ENCODE measurements around the gene BICC1. TPM values are rescaled to one million over a fixed set of nuclear protein-coding genes. Genes with fewer than 3 reads are reported as not detected.

BICC1 gene
- total RNA-seq, 1 donor from 2014 or later: 41.0 TPM

DNA sequence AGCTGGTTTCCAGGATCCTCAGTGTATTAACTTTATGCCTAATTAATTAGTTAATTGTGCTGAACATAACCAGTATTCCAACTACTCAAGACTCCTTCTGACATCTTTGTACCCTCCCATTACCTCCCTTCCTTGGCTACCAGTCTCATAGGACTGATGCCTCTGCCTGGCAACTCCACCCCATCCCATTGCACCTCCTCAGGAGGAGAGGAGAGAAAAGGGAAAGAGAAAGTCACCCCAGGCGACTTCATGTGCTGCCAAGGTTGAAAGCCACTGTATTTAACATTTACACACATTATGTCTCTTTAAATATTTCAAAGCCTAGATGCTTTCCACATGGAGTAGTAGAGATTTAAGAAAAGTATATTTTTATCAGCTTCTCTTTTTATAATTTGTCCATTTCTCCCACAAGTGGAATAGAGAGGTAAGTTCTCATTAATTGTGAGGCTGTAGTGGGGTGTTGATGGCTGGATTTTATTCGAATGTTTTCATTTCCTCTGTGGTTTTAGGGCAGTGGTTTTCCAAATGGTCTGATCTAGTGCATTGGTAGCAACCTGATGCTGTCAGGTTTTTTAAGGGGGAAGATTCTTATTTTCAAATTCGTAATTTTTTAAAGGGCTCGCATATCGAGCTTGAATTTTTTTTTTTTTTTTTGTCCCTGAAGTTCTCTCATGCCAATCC lies 148.0 kb downstream of the BICC1 start:
- H3K36me3 Mint-ChIP-seq (ENCODE audit: unreplicated experiment): peaks cover 17% of the 10 kb centered on the region
- peak overlapping the region; percentile 19 for H3K4me3 Mint-ChIP-seq (ENCODE audit: unreplicated experiment)
- peaks cover 50% of the 10 kb centered on the region for H3K4me1 Mint-ChIP-seq (ENCODE audit: unreplicated experiment)
- H3K27me3 Mint-ChIP-seq (ENCODE audit: unreplicated experiment): no peaks in the 10 kb centered on the region
- H3K27ac Mint-ChIP-seq (ENCODE audit: unreplicated experiment): peak overlapping the region; percentile 78
- peaks cover 9% of the 10 kb centered on the region for H3K9me3 Mint-ChIP-seq (ENCODE audit: unreplicated experiment)
- no peak for DNase-seq (ENCODE audit: extremely low spot score, unreplicated experiment)
- TF ChIP-seq, protein P1, sequence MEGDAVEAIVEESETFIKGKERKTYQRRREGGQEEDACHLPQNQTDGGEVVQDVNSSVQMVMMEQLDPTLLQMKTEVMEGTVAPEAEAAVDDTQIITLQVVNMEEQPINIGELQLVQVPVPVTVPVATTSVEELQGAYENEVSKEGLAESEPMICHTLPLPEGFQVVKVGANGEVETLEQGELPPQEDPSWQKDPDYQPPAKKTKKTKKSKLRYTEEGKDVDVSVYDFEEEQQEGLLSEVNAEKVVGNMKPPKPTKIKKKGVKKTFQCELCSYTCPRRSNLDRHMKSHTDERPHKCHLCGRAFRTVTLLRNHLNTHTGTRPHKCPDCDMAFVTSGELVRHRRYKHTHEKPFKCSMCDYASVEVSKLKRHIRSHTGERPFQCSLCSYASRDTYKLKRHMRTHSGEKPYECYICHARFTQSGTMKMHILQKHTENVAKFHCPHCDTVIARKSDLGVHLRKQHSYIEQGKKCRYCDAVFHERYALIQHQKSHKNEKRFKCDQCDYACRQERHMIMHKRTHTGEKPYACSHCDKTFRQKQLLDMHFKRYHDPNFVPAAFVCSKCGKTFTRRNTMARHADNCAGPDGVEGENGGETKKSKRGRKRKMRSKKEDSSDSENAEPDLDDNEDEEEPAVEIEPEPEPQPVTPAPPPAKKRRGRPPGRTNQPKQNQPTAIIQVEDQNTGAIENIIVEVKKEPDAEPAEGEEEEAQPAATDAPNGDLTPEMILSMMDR (IDR thresholded peaks at IDR 0.05): no peak

DNA sequence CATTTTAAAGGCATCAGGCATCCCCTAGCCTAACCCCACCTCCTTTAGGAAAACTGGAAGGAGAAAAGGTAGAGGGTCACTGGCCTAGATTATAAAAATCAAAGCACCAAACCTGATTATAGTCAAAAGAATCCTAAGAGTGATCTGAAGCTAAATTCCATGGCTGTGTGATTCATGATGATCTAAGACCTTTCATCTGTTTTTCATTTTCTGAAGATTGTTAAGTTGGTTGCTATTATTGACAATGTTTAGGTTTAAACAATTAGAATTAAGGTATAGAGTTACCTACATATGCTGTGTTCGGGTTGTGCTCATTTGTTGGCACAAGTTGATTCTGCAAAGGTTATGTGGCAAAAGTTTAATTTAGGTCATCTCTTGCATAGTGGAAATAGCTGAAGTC lies 148.7 kb downstream of the BICC1 start:
- peak overlapping the region; percentile 78 for H3K27ac Mint-ChIP-seq (ENCODE audit: unreplicated experiment)
- peaks cover 56% of the 10 kb centered on the region for H3K4me1 Mint-ChIP-seq (ENCODE audit: unreplicated experiment)
- no peak overlapping the region for H3K4me3 Mint-ChIP-seq (ENCODE audit: unreplicated experiment)
- no peaks in the 10 kb centered on the region for H3K27me3 Mint-ChIP-seq (ENCODE audit: unreplicated experiment)
- DNase-seq (ENCODE audit: extremely low spot score, unreplicated experiment): no peak
- H3K36me3 Mint-ChIP-seq (ENCODE audit: unreplicated experiment): peaks cover 17% of the 10 kb centered on the region
- H3K9me3 Mint-ChIP-seq (ENCODE audit: unreplicated experiment): peaks cover 9% of the 10 kb centered on the region
- TF ChIP-seq, protein P1 (IDR thresholded peaks at IDR 0.05): no peak

DNA sequence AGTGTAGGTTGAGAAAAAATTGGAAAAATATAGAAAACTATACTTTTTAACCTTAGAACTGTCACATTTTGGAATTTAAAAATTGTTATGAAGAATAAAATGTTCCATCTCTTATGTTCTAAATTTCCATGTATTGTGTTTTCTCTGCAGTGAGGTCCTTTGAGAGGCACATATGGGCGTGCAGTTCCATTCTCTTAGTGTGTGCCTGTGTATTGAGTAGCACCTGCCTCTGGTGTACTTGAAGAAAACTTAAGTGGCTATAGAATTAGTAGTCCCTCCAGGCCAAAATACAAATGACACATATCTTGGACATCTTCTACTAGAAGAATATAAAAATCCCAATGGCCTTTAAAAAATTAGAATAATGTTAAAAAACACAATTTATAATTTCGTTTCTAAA lies 149.2 kb downstream of the BICC1 start:
- H3K4me1 Mint-ChIP-seq (ENCODE audit: unreplicated experiment): peaks cover 62% of the 10 kb centered on the region

DNA sequence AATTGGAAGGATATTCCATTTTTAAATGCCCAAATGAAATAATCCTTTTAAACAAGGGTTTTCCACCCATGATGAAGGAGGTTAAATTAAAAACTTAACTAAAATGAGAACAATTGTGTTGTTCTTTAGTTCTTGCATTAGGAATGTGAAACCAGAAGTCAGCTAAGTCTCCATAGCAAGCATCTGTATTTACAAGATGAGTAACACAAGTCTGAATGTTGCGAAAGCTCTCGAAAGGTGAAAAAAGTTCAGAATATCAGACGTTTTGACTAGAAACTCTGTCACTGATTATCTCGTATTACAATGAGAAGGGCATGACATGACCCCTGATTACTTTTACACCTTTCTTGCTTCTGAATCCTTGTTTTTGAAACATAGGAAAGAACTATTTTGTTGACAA lies 149.6 kb downstream of the BICC1 start:
- Mint-ChIP-seq H3K36me3 (ENCODE audit: unreplicated experiment) (peaks cover 11% of the 10 kb centered on the region), H3K9me3 (ENCODE audit: unreplicated experiment) (peaks cover 9% of the 10 kb centered on the region), H3K4me1 (ENCODE audit: unreplicated experiment) (peaks cover 65% of the 10 kb centered on the region), H3K27ac (ENCODE audit: unreplicated experiment) (peak overlapping the region; percentile 78), H3K4me3 (ENCODE audit: unreplicated experiment) (peak overlapping the region; percentile 38), H3K27me3 (ENCODE audit: unreplicated experiment) (no peaks in the 10 kb centered on the region)
- TF ChIP-seq, protein P1 (IDR thresholded peaks at IDR 0.05): no peak
- DNase-seq (ENCODE audit: extremely low spot score, unreplicated experiment): no peak

More for the DNA sequence above, 149.2 kb downstream of the BICC1 start:
- Mint-ChIP-seq H3K27me3 (ENCODE audit: unreplicated experiment) (no peaks in the 10 kb centered on the region), H3K4me3 (ENCODE audit: unreplicated experiment) (no peak overlapping the region), H3K9me3 (ENCODE audit: unreplicated experiment) (peaks cover 9% of the 10 kb centered on the region), H3K27ac (ENCODE audit: unreplicated experiment) (peak overlapping the region; percentile 78), H3K36me3 (ENCODE audit: unreplicated experiment) (peaks cover 13% of the 10 kb centered on the region)
- TF ChIP-seq, protein P1 (IDR thresholded peaks at IDR 0.05): no peak
- DNase-seq (ENCODE audit: extremely low spot score, unreplicated experiment): no peak

DNA sequence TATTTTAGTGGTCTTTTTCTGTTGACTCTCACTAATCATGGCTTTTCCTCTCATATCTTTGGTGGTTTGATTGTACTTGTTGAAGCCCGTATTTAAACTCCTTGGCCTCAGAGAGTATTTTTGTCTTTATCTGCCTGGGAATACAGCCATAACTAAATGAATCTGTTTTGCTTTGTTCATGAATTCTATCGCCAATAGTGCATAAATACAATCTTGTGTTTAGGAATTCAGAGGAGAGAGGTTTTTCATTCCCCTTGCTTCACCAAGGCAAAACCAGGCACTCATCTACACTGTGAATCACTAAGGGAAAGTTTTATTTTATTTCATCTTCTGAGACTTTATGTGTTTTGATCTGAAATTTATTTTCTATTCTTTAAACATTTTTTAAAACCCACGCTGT lies 152.7 kb downstream of the BICC1 start:
- TF ChIP-seq, protein P1 (IDR thresholded peaks at IDR 0.05): no peak
- H3K9me3 Mint-ChIP-seq (ENCODE audit: unreplicated experiment): peaks cover 9% of the 10 kb centered on the region
- H3K27me3 Mint-ChIP-seq (ENCODE audit: unreplicated experiment): no peaks in the 10 kb centered on the region
- peak overlapping the region; percentile 65 for H3K27ac Mint-ChIP-seq (ENCODE audit: unreplicated experiment)
- no peak for DNase-seq (ENCODE audit: extremely low spot score, unreplicated experiment)
- peaks cover 11% of the 10 kb centered on the region for H3K36me3 Mint-ChIP-seq (ENCODE audit: unreplicated experiment)
- no peak overlapping the region for H3K4me3 Mint-ChIP-seq (ENCODE audit: unreplicated experiment)
- peaks cover 64% of the 10 kb centered on the region for H3K4me1 Mint-ChIP-seq (ENCODE audit: unreplicated experiment)

Data from osteocyte (in vitro differentiated cells).